Mesenchymal stem cell (in vitro differentiated cells and primary cell): ENCODE results near the gene NRDE2.

ENCODE experiments used
- DNase-seq: peaks from one replicate; pipeline ENCODE4 v3.0.0-alpha.2; 2013
- H2AFZ ChIP-seq: one replicate; pipeline ENCODE4 v1.6.1; 2013; ENCODE audit warnings: low read depth, mild to moderate bottlenecking, control low read depth, inconsistent platforms, low read length, moderate library complexity
- H2AK5ac ChIP-seq: 2 replicates; pipeline ENCODE4 v1.6.1; 2013; ENCODE audit warnings: low read length, moderate library complexity, mild to moderate bottlenecking, inconsistent platforms; ENCODE audit not compliant: severe bottlenecking
- H2BK120ac ChIP-seq: one replicate; pipeline ENCODE4 v1.6.1; 2013; ENCODE audit warnings: low read depth, mild to moderate bottlenecking, inconsistent platforms, low read length, moderate library complexity
- H2BK12ac ChIP-seq, 2 experiments: one replicate each; pipeline ENCODE4 v1.6.1; 2013; ENCODE audit warnings: inconsistent platforms in 2 of 2, low read length in 2 of 2, mild to moderate bottlenecking in 2 of 2, moderate library complexity in 2 of 2, control low read depth in 1 of 2
- H2BK15ac ChIP-seq: one replicate; pipeline ENCODE4 v1.6.1; 2013; ENCODE audit warnings: mild to moderate bottlenecking, low read depth, inconsistent platforms; ENCODE audit not compliant: poor library complexity, severe bottlenecking
- H2BK5ac ChIP-seq: 2 replicates; pipeline ENCODE4 v1.6.1; 2013; ENCODE audit warnings: low read depth, mild to moderate bottlenecking, low read length, control low read depth, inconsistent platforms; ENCODE audit not compliant: poor library complexity, severe bottlenecking
- H3K14ac ChIP-seq, 2 experiments: one replicate each; pipeline ENCODE4 v1.6.1; 2013; ENCODE audit warnings: inconsistent platforms in 2 of 2, low read length in 2 of 2, control low read depth in 1 of 2, mild to moderate bottlenecking in 1 of 2, moderate library complexity in 1 of 2
- H3K18ac ChIP-seq, 2 experiments: one replicate each; pipeline ENCODE4 v1.6.1; 2013; ENCODE audit warnings: inconsistent platforms in 2 of 2, low read length in 2 of 2, control low read depth in 1 of 2, low read depth in 1 of 2, mild to moderate bottlenecking in 1 of 2
- H3K23ac ChIP-seq, 2 experiments: one replicate each; pipeline ENCODE4 v1.6.1; 2013; ENCODE audit warnings: inconsistent platforms in 2 of 2, low read length in 2 of 2, mild to moderate bottlenecking in 2 of 2, moderate library complexity in 2 of 2, control low read depth in 1 of 2
- H3K27ac ChIP-seq: 2 replicates; pipeline ENCODE4 v1.5.1; 2013; ENCODE audit warnings: mild to moderate bottlenecking, moderate library complexity, low read length, control low read depth, inconsistent platforms; ENCODE audit not compliant: poor library complexity, severe bottlenecking
- H3K27me3 ChIP-seq, 2 experiments: 2 replicates each; pipeline versions ENCODE4 v1.6.1 to v1.7.0; 2013; ENCODE audit warnings: low read length in 2 of 2, mild to moderate bottlenecking in 2 of 2, moderate library complexity in 2 of 2, control low read depth in 1 of 2, inconsistent platforms in 1 of 2; ENCODE audit not compliant: control insufficient read depth in 1 of 2, insufficient read depth in 1 of 2
- H3K36me3 ChIP-seq, 2 experiments: 2 replicates each; pipeline versions ENCODE4 v1.6.1 to v1.7.0; 2013; ENCODE audit warnings: low read length in 2 of 2, control low read depth in 1 of 2, inconsistent platforms in 1 of 2, low read depth in 1 of 2, mild to moderate bottlenecking in 1 of 2; ENCODE audit not compliant: insufficient read depth in 2 of 2, control insufficient read depth in 1 of 2
- H3K4ac ChIP-seq, 2 experiments: one replicate each; pipeline ENCODE4 v1.6.1; 2013; ENCODE audit warnings: inconsistent platforms in 2 of 2, low read length in 2 of 2, mild to moderate bottlenecking in 2 of 2, moderate library complexity in 2 of 2, control low read depth in 1 of 2, low read depth in 1 of 2
- H3K4me1 ChIP-seq: 2 replicates; pipeline ENCODE4 v1.6.1; 2013; ENCODE audit warnings: low read depth, low read length, control low read depth; ENCODE audit not compliant: control insufficient read depth, insufficient read depth
- H3K4me2 ChIP-seq: 2 replicates; pipeline ENCODE4 v1.6.1; 2013; ENCODE audit warnings: low read length, mild to moderate bottlenecking, inconsistent platforms; ENCODE audit not compliant: poor library complexity, severe bottlenecking
- H3K4me3 ChIP-seq, 2 experiments: 2 replicates each; pipeline versions ENCODE4 v1.5.1 to v1.7.0; 2013; ENCODE audit warnings: low read length in 2 of 2, mild to moderate bottlenecking in 2 of 2, control low read depth in 1 of 2, low read depth in 1 of 2; ENCODE audit not compliant: insufficient read depth in 1 of 2
- H3K79me1 ChIP-seq: replicated peaks from 2 replicates; pipeline ENCODE4 v1.6.1; 2013; ENCODE audit warnings: mild to moderate bottlenecking, control low read depth, low read length, inconsistent platforms; ENCODE audit not compliant: poor library complexity, severe bottlenecking
- H3K9ac ChIP-seq: 2 replicates; pipeline ENCODE4 v1.7.0; 2013; ENCODE audit warnings: mild to moderate bottlenecking, low read length, moderate library complexity
- H3K9me3 ChIP-seq: 2 replicates; pipeline ENCODE4 v1.7.0; 2013; ENCODE audit warnings: mild to moderate bottlenecking, low read length; ENCODE audit not compliant: control insufficient read depth
- H4K8ac ChIP-seq: one replicate; pipeline ENCODE4 v1.6.1; 2013; ENCODE audit warnings: inconsistent platforms, mild to moderate bottlenecking, low read length, moderate library complexity
- H4K91ac ChIP-seq: one replicate; pipeline ENCODE4 v1.6.1; 2013; ENCODE audit warnings: mild to moderate bottlenecking, low read length, inconsistent platforms
- WGBS: methylation state at CpG from one replicate; pipeline ENCODE4 v1.1.7; 2013; ENCODE audit warnings: mixed read lengths; 5-methylcytosine and 5-hydroxymethylcytosine counted together

NRDE2 gene

GRCh38 chr14:90246936-90247335 lies 84.8 kb downstream of the NRDE2 start:
- H3K9me3 ChIP-seq, result peaks cover 2% of the 10 kb centered on the region
- no peak overlapping the region for H2BK120ac ChIP-seq
- no peak overlapping the region for H3K18ac ChIP-seq
- H3K4me1 ChIP-seq, result no peaks in the 10 kb centered on the region
- H3K14ac ChIP-seq, result no peak overlapping the region
- H2AK5ac ChIP-seq, result no peak overlapping the region
- H3K79me1 ChIP-seq, result no peaks in the 10 kb centered on the region
- H2BK5ac ChIP-seq, result no peak overlapping the region
- no peak overlapping the region for H3K4me2 ChIP-seq
- no peak overlapping the region for H3K4ac ChIP-seq
- DNase-seq, result no peak
- H4K8ac ChIP-seq, result no peak overlapping the region
- H3K9ac ChIP-seq, result no peak overlapping the region
- no peak overlapping the region for H3K4me3 ChIP-seq
- H3K36me3 ChIP-seq, result no peaks in the 10 kb centered on the region
- H3K27me3 ChIP-seq, result no peaks in the 10 kb centered on the region
- no peak overlapping the region for H3K27ac ChIP-seq
- no peak overlapping the region for H2BK12ac ChIP-seq
- H2AFZ ChIP-seq, result no peak overlapping the region
- H3K23ac ChIP-seq, result no peak overlapping the region
- 90% methylated on average over 4 of the region's 4 CpGs for WGBS
- H2BK15ac ChIP-seq, result no peak overlapping the region
- H4K91ac ChIP-seq, result no peak overlapping the region

GRCh38 chr14:90242444-90242843 lies 89.3 kb downstream of the NRDE2 start:
- Histone ChIP-seq H2BK120ac (no peak overlapping the region), H2BK15ac (no peak overlapping the region), H2AFZ (no peak overlapping the region), H3K27ac (no peak overlapping the region), H2BK12ac (no peak overlapping the region), H2AK5ac (no peak overlapping the region), H3K4me1 (no peaks in the 10 kb centered on the region), H3K23ac (no peak overlapping the region), H4K8ac (no peak overlapping the region), H3K9me3 (peaks cover 39% of the 10 kb centered on the region), H3K36me3 (no peaks in the 10 kb centered on the region), H3K18ac (no peak overlapping the region), H3K79me1 (no peaks in the 10 kb centered on the region), H3K14ac (no peak overlapping the region), H3K4me3 (no peak overlapping the region), H3K27me3 (no peaks in the 10 kb centered on the region), H3K4me2 (no peak overlapping the region), H4K91ac (no peak overlapping the region), H3K4ac (no peak overlapping the region), H2BK5ac (no peak overlapping the region), H3K9ac (no peak overlapping the region)
- DNase-seq, result no peak

GRCh38 chr14:90239139-90239538 lies 92.6 kb downstream of the NRDE2 start:
- H4K91ac ChIP-seq, result no peak overlapping the region
- no peak overlapping the region for H3K4me2 ChIP-seq
- no peak overlapping the region for H3K14ac ChIP-seq
- no peak overlapping the region for H3K4ac ChIP-seq
- no peak overlapping the region for H3K4me3 ChIP-seq
- H3K18ac ChIP-seq, result no peak overlapping the region
- no peak overlapping the region for H2BK5ac ChIP-seq
- no peak overlapping the region for H3K27ac ChIP-seq
- H4K8ac ChIP-seq, result no peak overlapping the region
- H3K9me3 ChIP-seq, result peaks cover 39% of the 10 kb centered on the region
- no peak overlapping the region for H2BK12ac ChIP-seq
- H3K27me3 ChIP-seq, result peaks cover 0 to 14% of the 10 kb centered on the region in 2 experiments
- H2BK120ac ChIP-seq, result no peak overlapping the region
- H2BK15ac ChIP-seq, result no peak overlapping the region
- no peak overlapping the region for H2AFZ ChIP-seq
- no peak overlapping the region for H3K23ac ChIP-seq
- H3K79me1 ChIP-seq, result no peaks in the 10 kb centered on the region
- no peak overlapping the region for H3K9ac ChIP-seq
- H3K4me1 ChIP-seq, result peaks cover 3% of the 10 kb centered on the region
- H2AK5ac ChIP-seq, result no peak overlapping the region
- DNase-seq, result peak; percentile 45
- no peaks in the 10 kb centered on the region for H3K36me3 ChIP-seq
- 64% methylated on average over 3 of the region's 3 CpGs for WGBS

- Histone ChIP-seq H3K27ac (no peak overlapping the region), H2BK12ac (no peak overlapping the region), H4K91ac (no peak overlapping the region), H2BK120ac (no peak overlapping the region), H3K79me1 (no peaks in the 10 kb centered on the region), H3K23ac (no peak overlapping the region), H2AFZ (no peak overlapping the region), H4K8ac (no peak overlapping the region), H3K4me2 (no peak overlapping the region), H3K4ac (no peak overlapping the region), H3K9ac (no peak overlapping the region), H3K18ac (no peak overlapping the region), H3K14ac (no peak overlapping the region), H3K27me3 (peaks cover 9 to 25% of the 10 kb centered on the region in 2 experiments), H2BK15ac (no peak overlapping the region), H3K4me1 (peaks cover 3% of the 10 kb centered on the region), H2AK5ac (no peak overlapping the region), H2BK5ac (no peak overlapping the region), H3K4me3 (no peak overlapping the region), H3K36me3 (no peaks in the 10 kb centered on the region), H3K9me3 (peaks cover 26% of the 10 kb centered on the region)
- peak; percentile 41 for DNase-seq
- WGBS, result 26% methylated on average over 25 of the region's 25 CpGs
Measured at GRCh38 chr14:90235179-90235976, 96.4 kb downstream of the NRDE2 start.
